ENCODE results near the gene TWF2.

TWF2 gene

DNA sequence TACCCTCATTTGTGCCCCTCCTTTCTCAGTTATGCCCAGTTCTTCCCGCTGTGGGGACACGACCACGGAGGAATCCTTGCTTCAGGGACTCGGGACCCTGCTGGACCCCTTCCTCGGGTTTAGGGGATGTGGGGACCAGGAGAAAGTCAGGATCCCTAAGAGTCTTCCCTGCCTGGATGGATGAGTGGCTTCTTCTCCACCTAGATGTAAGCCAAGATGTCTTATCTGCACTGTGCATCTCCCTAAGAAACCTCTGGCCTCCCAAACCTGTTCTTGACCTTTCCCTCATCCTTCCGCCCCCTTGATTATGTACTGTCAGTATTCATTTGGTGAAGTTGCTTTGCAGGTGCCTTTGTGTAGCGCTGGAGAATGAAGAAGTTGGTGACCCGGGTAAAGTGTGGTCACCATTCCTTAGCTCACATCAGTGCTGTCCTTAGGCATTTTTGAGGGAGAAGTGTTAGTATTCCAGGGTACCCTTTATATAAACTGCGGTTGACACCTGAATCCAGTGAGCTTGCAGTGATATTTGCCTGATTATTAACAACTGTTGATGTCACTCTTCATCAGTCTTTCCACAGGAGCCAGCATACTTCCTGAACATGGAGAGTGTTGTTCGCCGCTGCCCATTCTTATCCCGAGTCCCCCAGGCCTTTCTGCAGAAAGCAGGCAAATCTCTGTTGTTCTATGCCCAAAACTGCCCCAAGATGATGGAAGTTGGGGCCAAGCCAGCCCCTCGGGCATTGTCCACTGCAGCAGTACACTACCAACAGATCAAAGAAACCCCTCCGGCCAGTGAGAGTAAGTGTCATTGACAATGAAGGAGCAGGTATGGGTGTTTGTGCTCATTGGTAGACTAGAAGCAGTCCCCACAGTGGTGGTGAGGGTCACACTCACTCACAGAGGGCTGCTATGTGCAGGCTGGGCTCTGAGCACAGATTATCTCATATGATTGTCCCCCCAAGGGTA, 40.0 kb downstream of the TWF2 start:
- DNase-seq = no peak

DNA sequence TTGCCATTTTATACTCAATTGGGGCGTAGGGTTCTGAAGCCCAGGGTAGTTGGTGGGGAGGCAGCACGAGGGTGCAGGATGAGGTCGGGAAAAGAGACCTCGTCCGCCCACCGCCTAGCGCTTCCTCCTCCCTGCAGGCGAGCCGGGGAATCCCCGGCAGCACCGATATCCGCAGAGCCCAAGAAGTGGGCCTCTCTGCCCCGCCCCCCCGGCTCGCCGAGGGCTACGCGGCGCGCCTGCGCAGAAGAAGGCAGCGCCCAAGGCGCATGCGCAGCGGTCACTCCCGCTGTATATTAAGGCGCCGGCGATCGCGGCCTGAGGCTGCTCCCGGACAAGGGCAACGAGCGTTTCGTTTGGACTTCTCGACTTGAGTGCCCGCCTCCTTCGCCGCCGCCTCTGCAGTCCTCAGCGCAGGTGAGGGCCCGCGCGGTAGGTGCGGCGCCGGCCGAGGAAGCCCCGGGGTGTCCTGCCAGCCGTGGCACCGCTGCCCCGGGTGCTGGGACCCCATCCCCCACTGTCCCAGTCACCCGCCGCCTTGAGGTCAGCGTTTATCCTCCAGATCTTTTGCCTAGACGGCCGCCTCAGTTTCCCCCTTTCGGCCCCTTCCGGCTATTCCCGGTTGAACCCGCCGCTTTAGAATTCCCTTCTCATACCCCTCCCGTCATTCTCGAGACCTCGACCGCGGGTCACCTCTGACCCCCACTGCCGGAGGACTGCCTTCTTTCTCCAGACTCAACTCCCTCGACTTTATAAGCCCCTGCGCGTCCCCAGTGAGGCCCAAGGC, 40.9 kb downstream of the TWF2 start, which contains the start of gene ALAS1:
Gene ALAS1 (plus strand): TSS at position 319 of the 784 bp plus-strand sequence. CDS start 1,082 bp downstream, outside the sequence.
- DNase-seq = peak; percentile 94

DNA sequence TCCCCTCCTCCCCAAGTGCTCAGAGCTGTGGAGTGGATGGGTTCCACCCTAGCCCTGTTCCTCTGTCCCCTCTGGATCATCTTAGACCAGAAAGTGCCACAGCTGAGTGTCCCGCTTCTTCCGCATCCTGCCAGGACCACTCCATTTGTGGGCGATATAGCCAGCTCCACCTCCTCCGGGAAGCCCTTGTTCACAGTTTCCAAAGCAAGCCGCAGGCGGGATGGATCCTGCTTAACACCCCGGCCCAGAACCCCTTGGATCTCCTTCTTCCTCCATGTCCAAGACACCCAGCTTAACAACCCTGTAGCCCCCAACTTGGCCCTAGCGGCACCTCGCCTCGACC, 41.5 kb downstream of the TWF2 start:
- DNase-seq = no peak

DNA sequence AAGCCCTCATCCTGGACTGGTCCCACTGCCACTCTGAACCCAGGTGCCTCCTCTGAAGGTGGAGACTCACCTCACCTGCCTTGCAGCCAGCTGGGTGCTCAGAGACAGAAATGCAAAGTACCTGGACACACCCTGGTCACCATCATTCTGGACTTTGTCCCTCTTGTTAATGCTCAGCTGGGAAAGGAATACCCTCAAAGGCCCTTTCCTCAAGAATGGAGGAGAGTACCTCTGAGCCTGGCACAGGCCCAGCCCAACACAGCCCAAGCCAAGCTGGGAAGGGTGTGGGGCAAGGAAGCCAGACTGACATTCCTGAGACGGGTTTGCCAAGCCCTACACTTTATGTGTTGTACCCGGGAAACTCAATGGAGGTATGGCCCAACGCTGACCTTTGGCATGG, 42.0 kb downstream of the TWF2 start:
- DNase-seq = no peak

DNA sequence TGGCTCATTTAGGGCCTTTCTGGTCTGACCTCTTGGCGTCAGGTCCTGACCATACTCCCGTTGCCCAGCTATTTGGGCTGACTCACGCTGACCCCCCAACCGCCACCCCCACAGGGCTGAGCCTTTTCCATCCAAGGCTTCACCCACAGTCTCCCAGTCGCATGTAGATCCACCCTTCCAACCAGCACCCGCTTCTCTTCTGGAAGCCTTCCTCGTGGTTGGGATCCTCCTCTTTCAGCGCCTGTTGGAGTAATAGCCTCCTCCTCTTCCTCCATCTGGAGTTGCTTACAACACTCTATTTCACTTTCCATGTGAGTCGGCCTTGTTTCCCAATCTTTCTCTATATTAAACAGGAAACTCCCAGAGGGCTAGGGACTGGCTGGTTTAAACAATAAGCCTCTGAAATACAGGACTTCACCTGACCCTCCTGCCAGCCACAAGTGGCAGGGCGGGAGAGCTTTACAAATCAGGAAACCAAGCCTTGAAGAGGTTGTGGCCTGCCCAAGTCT, 43.1 kb downstream of the TWF2 start:
- no peak for DNase-seq

DNA sequence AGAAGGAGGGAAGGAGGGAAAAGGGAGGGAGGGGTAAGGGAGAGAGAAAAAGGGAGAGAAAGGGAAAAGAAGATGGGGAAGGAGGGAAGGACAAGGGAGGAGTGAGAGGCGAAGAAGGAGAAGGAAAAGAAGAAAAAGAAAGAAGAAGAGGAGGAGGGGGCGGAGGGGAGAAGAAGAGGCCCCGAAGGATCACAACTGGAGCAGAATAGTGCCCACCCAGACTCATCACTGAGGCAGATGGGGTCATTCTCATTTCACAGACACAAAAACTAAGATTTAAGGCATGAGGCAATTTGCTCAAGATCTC, 43.7 kb downstream of the TWF2 start:
- no peak for DNase-seq

DNA sequence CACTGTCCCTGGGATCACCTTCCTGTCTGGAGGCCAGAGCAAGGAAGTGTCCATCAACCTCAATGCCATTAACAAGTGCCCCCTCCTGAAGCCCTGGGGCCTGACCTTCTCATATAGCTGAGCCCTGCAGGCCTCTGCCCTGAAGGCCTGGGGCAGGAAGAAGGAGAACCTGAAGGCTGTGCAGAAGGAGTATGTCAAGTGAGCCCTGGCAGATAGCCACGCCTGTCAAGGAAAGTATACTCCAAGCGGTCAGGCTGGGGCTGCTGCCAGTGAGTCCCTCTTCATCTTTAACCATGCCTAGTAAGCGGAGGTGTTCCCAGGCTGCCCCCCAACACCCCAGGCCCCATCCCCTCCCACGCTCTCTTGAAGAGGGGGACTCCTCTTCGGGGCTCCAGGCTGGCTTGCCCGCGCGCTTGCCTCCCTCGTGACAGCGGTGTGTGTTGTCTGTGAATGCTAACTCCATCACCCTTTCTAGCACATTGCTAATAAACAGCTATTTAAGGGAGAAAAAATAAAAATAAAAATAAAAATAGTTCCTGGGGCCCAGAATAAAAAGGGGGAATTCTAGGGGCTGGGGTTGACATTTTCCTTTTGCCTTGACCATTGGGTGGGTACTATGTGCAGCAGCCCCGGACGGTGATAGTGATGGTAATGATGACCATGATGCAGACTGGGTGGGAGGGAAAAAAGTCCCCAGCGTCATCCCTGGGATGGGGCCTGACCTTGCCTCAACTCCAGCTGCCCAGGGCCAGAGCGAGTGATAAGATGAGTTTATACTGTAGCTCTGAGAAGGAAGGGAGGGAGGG, 44.3 kb downstream of the TWF2 start:
- DNase-seq = no peak

DNA sequence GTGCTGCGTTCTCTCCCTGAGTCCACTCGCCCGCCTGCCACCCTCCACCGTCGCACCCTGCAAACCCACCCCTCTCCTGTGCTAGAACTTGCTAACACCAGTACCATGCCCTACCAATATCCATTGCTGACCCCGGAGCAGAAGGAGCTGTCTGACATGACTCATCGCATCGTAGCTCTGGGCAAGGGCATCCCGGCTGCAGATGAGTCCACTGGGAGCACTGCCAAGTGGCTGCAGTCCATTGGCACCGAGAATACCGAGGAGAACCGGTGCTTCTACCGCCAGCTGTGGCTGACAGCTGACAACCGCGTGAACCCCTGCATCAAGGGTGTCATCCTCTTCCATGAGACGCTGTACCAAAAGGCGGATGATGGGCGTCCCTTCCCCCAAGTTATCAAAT, 45.9 kb downstream of the TWF2 start:
- no peak for DNase-seq

DNA sequence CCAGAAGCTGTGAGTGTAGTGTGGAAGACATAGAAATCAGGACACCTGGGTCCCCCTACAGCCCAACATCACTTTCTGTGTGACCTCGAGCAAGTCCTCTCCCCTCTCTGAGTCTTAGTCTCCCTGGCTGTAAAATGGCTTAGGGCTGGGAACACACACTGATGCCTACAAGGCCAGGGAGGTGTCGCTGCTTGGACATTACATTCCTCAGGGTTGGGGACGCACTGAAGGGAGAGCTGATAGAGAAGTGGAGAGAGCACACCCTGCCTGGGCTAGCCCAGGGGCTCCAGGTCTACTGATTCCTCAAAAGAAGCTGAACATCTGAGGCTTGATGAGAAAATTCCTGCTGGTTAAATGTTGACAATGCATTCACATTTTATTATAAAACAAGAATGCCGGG, 47.3 kb downstream of the TWF2 start:
- no peak for DNase-seq

DNA sequence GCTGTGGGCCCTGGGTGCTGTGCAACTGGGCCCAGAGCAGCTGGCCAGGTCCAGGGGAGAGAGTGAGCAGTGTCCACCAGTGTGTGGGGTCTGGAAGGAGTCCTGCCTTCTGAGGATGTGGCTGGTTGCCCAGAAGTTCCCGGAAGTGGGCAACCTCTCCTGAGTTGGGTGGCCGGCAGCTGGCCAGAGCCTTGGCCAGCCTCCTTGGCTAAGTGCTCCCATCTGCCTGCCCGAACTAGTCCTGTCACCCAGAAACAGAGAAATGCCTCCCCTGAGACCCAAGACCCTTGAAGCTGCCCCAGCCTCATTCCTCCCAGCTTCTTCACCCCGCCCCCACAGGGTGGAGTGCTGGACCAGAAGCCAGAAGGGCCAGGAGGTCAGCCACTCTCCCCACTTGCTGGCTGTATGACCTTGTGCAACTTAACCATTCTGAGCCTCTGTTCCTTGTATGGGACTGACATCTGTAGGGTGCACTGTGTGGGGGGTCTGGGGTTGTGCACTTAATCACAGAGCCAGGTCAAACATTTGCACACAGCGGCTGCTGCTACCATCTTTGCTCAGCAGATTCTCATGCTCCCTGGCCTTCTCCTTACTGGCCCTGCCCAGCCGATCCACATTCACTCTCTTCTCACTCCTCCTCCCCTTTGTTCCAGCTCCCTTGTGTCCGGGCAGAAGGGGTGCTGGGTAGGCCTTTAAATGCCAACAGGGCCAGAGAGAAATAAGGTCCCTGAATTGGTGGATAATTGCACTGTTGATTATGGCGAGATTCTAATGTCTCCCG, 48.5 kb downstream of the TWF2 start:
- no peak for DNase-seq

DNA sequence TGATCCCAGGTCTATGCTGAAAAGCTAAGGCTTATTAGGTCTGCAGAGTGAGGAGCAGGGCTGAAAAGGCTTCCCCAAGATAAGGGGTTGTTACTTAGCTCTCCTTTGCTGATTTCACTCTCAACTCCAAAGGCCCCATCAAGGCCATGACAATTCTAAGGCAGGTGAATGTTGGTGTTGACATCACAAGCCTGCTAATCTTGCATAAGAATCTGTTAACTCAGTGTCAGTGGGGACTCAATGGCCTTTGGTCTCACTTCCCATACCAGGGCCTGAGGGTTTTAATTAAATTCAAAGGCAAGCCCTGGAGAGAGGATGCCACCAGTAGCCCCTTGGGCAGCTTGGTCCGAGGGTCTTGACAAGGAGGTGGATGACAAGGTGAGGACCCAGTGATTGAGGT, 50.4 kb downstream of the TWF2 start:
- no peak for DNase-seq

DNA sequence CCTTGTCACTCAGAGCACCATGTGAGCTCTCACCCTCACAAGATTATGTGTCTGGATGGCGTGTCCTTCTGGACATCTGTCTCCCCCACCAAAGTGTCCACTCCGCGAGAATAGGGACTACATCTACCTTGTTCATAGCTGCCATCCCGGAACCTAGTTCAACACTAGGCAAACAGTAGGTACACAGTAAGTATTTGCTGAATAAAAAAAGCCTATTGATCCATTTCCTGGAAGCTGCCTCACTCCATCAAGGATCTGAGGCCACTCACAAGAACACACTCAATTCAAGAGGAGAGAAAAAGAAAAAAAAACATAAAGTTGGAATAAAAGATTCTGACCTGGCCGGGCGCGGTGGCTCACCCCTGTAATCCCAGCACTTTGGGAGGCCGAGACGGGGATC, 52.2 kb downstream of the TWF2 start:
- DNase-seq = no peak

DNA sequence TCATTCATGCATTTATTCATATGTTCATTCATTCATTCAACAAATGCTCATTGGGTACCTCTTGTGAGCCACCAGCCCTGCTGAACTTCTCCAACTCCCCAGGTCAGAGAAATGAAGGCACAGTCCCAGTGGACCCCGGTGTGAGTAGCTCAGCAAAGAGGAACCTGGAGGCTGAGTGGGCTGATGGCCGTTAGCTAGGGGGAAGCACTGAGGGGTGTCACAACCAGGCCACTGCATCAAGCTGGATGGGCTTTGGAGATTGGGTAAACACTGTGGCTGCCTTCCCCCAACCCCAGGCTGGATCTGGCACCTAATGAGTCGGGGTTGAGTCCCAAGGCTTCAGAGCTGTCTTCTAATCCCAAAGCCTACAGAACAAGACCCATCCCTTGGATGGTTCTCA, 53.1 kb downstream of the TWF2 start:
- no peak for DNase-seq

DNA sequence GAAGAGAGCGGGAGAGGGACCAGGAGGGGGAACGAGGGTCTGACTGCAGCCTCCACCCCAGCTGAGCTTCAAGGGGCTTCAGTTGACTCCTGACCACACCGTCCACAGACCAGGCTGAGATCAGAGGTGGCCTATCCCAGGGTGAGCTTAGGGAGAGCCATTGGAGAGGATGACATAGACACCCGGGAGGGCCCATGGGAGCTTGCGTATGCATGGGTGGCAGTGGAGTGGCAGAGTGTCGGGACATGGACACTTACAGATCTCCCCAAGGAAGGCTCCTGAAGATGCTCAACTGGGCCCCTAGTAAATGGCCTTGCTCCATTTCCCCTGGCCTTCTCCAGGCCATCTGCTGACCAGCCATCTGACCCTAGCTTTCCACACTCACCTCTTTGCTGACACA, 53.6 kb downstream of the TWF2 start:
- DNase-seq = no peak

DNA sequence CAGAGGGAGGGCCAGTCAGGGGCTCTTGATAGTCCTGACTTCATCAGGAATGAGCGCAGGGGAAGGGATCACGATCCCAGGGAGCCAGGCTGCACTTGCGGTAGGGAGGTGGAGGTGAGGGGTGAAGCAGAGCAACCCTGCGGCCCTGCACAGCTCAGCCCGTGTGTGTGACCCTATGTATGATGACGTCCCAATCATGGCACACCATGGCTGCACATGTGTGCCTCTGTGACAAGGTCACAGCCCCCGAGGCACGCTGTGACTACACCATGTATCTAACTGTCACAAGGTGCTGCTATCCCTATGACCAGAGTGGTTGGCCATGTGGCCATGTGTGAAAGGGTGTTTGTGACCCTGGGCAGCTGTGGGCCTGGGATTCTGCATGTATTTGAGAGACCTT, 54.3 kb downstream of the TWF2 start:
- DNase-seq = no peak

DNA sequence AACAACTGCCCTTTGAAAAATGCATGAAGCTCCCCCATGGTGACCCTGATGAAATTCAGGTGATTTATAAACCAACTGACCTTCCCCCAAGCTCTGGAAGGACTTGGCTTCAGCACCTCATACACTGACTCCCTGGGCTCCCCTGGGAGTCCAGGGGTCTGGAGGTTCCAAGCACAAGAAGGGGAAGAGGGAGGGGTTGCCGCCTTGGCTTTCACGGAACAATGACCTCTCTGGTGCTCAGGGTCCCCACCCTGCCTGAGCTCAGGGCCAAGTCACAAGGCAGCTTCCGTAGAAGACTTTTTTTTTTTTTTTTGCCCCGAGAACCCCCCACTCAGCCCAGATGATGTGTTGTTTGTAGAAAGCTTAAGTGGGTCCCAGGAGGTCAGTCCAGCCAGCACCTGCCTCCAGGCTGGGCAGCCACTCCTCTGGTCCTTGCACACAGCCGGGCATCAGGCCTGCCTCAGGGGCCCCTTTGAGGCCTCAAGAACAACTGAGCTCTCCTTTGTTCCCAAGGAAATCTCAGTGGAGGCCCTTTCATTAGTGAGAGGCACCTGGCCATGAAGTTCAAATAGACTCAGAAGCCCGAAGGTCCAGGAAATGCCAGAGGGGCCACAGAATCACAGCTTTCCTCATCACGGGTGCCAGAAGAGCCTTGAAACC, 55.0 kb downstream of the TWF2 start:
- no peak for DNase-seq

DNA sequence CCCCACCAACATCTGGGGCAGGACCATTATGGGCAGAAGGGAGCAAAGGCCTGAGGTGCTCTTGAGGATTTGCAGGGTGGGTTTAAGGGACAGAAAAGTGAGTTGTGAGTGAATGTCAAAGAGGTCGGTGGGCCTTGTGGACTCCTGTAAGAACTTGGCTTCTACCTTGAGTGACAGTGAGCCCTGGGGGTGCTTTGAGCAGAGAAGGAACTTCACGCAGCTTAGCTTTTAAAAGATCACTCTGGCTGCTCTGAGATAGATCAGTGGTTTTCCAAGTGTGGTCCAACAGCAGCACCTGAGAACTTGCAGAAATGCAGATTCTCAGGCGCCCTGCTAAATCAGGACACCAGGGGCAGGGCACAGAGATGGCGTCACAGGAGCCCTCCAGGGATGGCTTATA, 56.3 kb downstream of the TWF2 start:
- DNase-seq = no peak

DNA sequence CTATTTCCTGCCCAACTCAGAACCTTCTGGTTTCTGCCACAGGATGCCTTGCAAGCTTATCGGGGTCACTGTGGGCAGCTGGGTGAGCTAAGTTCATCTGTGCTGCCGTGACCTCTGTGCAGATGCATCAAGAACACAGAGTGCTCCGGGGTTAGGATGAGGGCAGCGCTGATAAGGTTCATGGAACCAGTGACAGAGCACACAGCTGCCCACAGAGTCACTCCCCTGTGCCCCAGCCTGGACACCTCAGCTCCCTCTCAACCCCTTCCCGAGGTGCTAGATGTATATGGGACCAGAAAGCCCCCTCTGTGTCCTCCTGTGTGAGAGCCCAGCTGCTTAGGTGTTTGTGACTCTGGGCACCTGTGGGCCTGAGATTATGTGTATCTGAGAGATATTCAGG, 56.8 kb downstream of the TWF2 start:
- no peak for DNase-seq

DNA sequence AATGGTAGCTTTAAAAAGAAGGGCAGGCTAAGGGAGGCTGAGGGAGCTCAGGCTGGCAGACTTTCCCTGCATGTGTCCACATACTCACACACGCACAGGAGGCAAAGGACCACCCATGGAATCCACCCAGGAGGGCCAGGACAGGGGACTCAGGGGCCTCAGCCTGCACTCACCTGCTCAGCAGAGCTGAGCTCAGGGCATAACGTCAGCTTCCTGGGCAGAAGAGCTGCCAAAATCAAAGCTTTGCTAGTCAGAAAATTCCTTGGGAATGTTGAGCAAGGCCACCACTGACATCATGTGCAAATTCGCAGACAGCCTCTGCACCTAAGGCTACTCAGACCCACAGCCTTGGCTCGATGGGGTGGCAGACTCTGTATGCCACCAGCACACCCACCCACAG, 57.4 kb downstream of the TWF2 start:
- DNase-seq = no peak
